Cardiac muscle cell (in vitro differentiated cells and primary cell): ENCODE measurements around the gene SOWAHC. TPM values are rescaled to one million over a fixed set of nuclear protein-coding genes. Genes with fewer than 3 reads are reported as not detected.
"Not testable (repeated sequence)": the region's sequence is repeated elsewhere in the genome, so short reads cannot be mapped to it uniquely, and the experiment has no call there.

ENCODE experiments used
- DNase-seq, 2 donors: peaks; one replicate each; pipeline versions ENCODE4 v3.0.0 to v3.0.0-alpha.2; 2010 to 2017; ENCODE audit warnings: low read depth in 1 of 2, low spot score in 1 of 2
- H3K27ac ChIP-seq: fragments of 200-600 bp; sonication (generic); 2 replicates; pipeline ENCODE4 v1.5.1; 2016
- H3K27me3 ChIP-seq: fragments of 200-600 bp; sonication (generic); 2 replicates; pipeline ENCODE4 v1.6.0; 2016; ENCODE audit warnings: control low read depth
- H3K36me3 ChIP-seq: fragments of 200-600 bp; sonication (generic); 2 replicates; pipeline ENCODE4 v1.5.1; 2016; ENCODE audit warnings: control low read depth
- H3K4me1 ChIP-seq: fragments of 200-600 bp; sonication (generic); 2 replicates; pipeline ENCODE4 v1.8.1; 2017; ENCODE audit warnings: low read depth, mild to moderate bottlenecking, mixed run types
- H3K4me3 ChIP-seq: fragments of 200-600 bp; sonication (generic); 2 replicates; pipeline ENCODE4 v1.5.1; 2016; ENCODE audit warnings: mild to moderate bottlenecking
- H3K9me3 ChIP-seq: fragments of 200-600 bp; sonication (generic); 2 replicates; pipeline ENCODE4 v1.5.1; 2017; ENCODE audit warnings: low read depth, mild to moderate bottlenecking, control low read depth
- polyA plus RNA-seq: library from polyadenylated mRNA; unstranded; fragments of >200 nt; fragmentation: Nextera tagmentation; extraction: Ambion mirVana; gene quantifications from 2 replicates; pipeline ENCODE4 v1.2.1, GENCODE V29; 2016
- total RNA-seq: library from RNA; depleted of rRNA; stranded (reverse); fragments of >200 nt; gene quantifications from 2 replicates; pipeline ENCODE4 v1.2.3, GENCODE V29; 2016
- TF ChIP-seq, protein P1 (sequence below): IDR thresholded peaks from 2 replicates; pipeline ENCODE4 v1.5.1; 2012; ENCODE audit warnings: low read depth, mild to moderate bottlenecking, low read length

The SOWAHC gene
- total and polyA plus RNA-seq, 2 experiments from 2014 or later, result 8.5 to 11.7 TPM

DNA sequence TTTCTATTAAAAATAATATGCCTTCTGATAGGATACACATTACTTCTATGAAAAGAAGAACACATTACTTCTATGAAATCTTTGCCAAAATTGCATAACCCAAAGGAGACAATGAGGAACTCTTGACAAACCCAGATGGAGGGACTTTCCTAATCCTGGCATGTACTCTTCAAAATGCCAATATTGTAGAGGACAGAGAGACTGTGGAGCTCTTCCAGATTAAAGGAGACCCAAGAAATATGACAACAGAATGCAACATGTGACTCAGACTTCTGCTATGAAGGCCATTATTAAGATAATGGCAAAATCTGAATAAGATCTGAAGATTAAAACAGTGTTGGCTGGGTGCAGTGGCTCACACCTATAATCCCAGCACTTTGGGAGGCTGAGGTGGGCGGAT, 22.2 kb downstream of the SOWAHC start:
- TF ChIP-seq, protein P1, sequence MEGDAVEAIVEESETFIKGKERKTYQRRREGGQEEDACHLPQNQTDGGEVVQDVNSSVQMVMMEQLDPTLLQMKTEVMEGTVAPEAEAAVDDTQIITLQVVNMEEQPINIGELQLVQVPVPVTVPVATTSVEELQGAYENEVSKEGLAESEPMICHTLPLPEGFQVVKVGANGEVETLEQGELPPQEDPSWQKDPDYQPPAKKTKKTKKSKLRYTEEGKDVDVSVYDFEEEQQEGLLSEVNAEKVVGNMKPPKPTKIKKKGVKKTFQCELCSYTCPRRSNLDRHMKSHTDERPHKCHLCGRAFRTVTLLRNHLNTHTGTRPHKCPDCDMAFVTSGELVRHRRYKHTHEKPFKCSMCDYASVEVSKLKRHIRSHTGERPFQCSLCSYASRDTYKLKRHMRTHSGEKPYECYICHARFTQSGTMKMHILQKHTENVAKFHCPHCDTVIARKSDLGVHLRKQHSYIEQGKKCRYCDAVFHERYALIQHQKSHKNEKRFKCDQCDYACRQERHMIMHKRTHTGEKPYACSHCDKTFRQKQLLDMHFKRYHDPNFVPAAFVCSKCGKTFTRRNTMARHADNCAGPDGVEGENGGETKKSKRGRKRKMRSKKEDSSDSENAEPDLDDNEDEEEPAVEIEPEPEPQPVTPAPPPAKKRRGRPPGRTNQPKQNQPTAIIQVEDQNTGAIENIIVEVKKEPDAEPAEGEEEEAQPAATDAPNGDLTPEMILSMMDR, result no peak
- Histone ChIP-seq H3K4me1 (no peaks in the 10 kb centered on the region), H3K9me3 (no peaks in the 10 kb centered on the region), H3K36me3 (no peaks in the 10 kb centered on the region), H3K4me3 (no peak overlapping the region), H3K27me3 (no peaks in the 10 kb centered on the region), H3K27ac (no peak overlapping the region)
- DNase-seq, result peak in 1 of 2 donors; percentile 52

DNA sequence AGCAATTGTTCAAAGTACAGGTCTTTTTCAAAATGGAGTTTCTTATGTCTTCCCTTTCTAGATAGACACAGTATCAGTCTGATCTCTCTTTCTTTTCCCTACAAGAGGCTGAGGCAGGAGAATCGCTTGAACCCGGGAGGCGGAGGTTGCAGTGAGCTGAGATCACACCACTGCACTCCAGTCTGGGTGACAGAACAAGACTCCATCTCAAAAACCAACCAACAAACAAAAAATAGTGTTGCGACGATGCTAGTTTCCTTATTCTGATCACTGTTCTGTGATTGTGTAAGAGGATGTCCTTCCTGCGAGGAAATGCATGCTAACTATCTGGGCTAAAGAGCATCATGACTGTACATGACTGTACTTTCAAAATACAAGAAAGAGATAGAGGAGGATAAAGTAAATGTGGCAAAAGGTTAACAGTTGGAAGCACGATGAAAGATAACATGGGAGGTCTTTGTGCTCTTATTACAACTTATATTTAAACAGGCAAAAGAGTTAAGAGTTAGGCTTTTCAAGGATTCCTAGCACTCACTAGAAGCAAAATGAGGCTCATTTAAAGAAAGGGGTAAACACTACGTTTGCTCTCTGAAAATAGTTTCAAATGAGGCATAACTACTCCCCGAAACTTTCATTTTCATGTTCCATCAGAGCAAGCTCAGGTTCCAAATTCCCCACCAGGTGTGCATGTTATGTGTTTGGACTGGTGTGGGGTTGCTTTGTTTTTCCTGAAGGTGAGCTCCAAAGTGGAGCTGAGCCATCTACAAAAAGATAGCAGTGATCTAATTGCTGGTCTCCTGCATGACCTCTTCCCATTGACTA, 23.8 kb downstream of the SOWAHC start:
- Histone ChIP-seq H3K36me3 (no peaks in the 10 kb centered on the region), H3K4me1 (no peaks in the 10 kb centered on the region), H3K27ac (no peak overlapping the region), H3K4me3 (no peak overlapping the region), H3K27me3 (no peaks in the 10 kb centered on the region), H3K9me3 (no peaks in the 10 kb centered on the region)
- TF ChIP-seq, protein P1, result no peak
- DNase-seq, result peak in 1 of 2 donors; percentile 78

DNA sequence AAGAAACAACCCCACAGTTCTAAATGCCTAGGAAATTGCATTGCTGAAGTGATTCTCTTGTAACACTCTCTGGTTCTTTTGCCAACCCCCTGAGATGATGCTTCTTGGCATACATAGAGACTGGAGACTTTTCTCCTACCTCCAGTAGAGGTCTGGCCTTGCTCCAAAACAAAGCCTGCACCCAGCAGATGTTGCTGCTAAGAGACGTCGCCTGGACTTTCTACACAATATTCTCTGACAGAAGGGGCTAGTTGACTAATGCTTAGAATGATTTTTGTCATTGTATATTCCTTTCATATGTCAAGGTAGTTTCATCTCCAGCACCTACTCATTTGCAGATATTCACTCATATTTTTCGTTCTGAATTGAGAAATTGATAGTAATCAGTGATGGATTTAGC, 24.6 kb downstream of the SOWAHC start:
- Histone ChIP-seq H3K36me3 (no peaks in the 10 kb centered on the region), H3K9me3 (no peaks in the 10 kb centered on the region), H3K27me3 (no peaks in the 10 kb centered on the region), H3K4me3 (no peak overlapping the region), H3K4me1 (no peaks in the 10 kb centered on the region), H3K27ac (no peak overlapping the region)
- TF ChIP-seq, protein P1, result no peak
- peak in 1 of 2 donors; percentile 81 for DNase-seq

DNA sequence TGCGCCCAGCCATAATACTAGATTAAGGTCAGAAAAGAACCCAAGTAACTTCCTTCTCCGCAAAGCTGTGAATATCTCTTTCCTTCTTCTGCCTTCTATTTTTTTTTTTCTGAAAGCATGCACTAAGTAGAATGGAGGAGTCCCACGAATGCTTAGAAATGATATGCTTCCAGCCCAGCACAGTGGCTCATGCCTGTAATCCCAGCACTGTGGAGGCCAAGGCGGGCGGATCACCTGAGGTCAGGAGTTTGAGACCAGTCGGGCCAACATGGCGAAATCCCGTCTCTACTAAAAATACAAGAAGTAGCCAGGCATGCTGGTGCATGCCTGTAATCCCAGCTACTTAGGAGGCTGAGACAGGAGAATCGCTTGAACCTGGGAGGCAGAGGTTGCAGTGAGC, 25.8 kb downstream of the SOWAHC start:
- H3K4me1 ChIP-seq, H3K4me3 ChIP-seq, H3K27ac ChIP-seq, H3K27me3 ChIP-seq, H3K36me3 ChIP-seq, DNase-seq, H3K9me3 ChIP-seq: not testable (repeated sequence)

DNA sequence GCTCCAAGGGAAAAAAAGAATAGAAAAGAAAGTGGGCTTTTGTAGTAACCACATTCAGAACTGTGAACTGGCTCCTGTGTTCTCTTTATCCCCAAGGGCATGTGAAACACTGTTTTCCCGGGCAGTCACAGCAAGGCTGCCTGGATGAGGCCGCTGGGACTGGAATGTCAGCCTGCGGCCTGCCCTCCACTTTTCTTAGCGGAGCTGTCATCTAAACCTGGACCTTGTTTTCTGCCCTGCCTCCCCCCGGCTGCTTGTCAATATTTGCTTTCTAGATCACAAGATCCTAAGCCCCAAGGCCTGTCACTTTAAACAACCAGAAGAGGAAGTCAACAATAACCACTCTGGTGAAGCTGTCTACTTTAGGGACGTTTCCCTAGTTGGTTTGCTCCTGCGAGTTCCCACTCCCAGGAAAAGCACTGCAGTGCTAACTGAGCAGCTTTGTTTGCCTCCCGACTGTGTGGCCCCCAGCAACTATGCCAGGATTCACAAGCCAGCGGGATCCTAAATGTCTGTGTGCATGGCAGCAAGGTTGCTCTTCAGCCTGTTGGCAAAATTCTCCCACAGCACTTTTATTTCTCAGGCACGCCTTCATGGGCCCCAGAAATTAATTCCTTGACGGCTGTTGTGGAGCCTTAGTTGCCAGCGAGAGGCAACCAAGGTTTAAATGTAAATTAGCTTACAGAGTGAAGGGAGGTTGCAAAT, 30.6 kb downstream of the SOWAHC start:
- Histone ChIP-seq H3K4me3 (no peak overlapping the region), H3K27me3 (no peaks in the 10 kb centered on the region), H3K27ac (peak overlapping the region; percentile 59), H3K9me3 (no peaks in the 10 kb centered on the region), H3K36me3 (no peaks in the 10 kb centered on the region), H3K4me1 (peaks cover 9% of the 10 kb centered on the region)
- TF ChIP-seq, protein P1, result no peak
- DNase-seq, result peak in 1 of 2 donors; percentile 70
